ENCODE measurements around the gene HOXC13. TPM values are rescaled to one million over a fixed set of nuclear protein-coding genes. Genes with fewer than 3 reads are reported as not detected.

HOXC13 gene
- total and polyA plus RNA-seq, 9 of the 15 experiments (the other 6 are each of a cell fraction or from before 2014, with no cell fraction given), result 0.03 to 0.29 (median 0.17) TPM; not detected in 2

- TF ChIP-seq SMARCC2 (IDR thresholded peaks at IDR 0.05; ENCODE audit: low read depth) (no peak), PREB (CRISPR knock-in tag; IDR thresholded peaks at IDR 0.05) (no peak), GATAD2A (IDR thresholded peaks at IDR 0.05) (no peak), MLLT1 (IDR thresholded peaks at IDR 0.05) (no peak), RFX7 (CRISPR knock-in tag; IDR thresholded peaks at IDR 0.05) (no peak), ZNF589 (CRISPR knock-in tag; IDR thresholded peaks at IDR 0.05; ENCODE audit: low read depth) (no peak), NR2F6 (CRISPR knock-in tag; IDR thresholded peaks at IDR 0.05) (no peak), MECOM (CRISPR knock-in tag; IDR thresholded peaks at IDR 0.05) (no peak), KLF1 (tag; IDR thresholded peaks at IDR 0.05) (no peak), MAX (CRISPR knock-in tag; IDR thresholded peaks at IDR 0.05) (no peak), ZNF668 (CRISPR knock-in tag; IDR thresholded peaks at IDR 0.05) (no peak), BRF1 (IDR thresholded peaks at IDR 0.05; ENCODE audit: borderline replicate concordance, extremely low read depth, insufficient read length) (no peak), ZBTB1 (CRISPR knock-in tag; IDR thresholded peaks at IDR 0.05; ENCODE audit: borderline replicate concordance, low read depth) (no peak), POLR2A (conservative IDR thresholded peaks at IDR 0.05) (no peak), NFRKB (IDR thresholded peaks at IDR 0.05; ENCODE audit: low read depth) (no peak), ZNF76 (CRISPR knock-in tag; IDR thresholded peaks at IDR 0.05; ENCODE audit: borderline replicate concordance) (no peak), TAF15 (IDR thresholded peaks at IDR 0.05; ENCODE audit: low read depth, low read length) (no peak), ZBTB11 (CRISPR knock-in tag; IDR thresholded peaks at IDR 0.05) (0 out of 6 replicates have a peak, but pooled peaks of 1 of the 3 experiments have one; percentile 30), PHB (CRISPR knock-in tag; IDR thresholded peaks at IDR 0.05) (no peak)
These were observed 10.3 kb downstream of the HOXC13 start (continued) for GRCh38 chr12:53948650-53949593.

Measured in K562 (cell line).